ENCODE data around the gene GEMIN4.
"Not testable (repeated sequence)": the region's sequence is repeated elsewhere in the genome, so short reads cannot be mapped to it uniquely, and the experiment has no call there.

GEMIN4 gene

GRCh38 chr17:752002-752619 is at the start of gene GEMIN4:
Gene GEMIN4, minus strand, starts transcription at chr17:752264. Its CDS starts 122 bp downstream, at chr17:752142.
- DNase-seq (ENCODE audit: low spot score), result peak; percentile 90

GRCh38 chr17:801660-802059 is 49.6 kb upstream of the GEMIN4 start:
- no peak for DNase-seq (ENCODE audit: low spot score)

GRCh38 chr17:800446-801242 is 48.6 kb upstream of the GEMIN4 start:
- DNase-seq (ENCODE audit: low spot score), result no peak

GRCh38 chr17:799261-799660 is 47.2 kb upstream of the GEMIN4 start:
- DNase-seq (ENCODE audit: low spot score), result no peak

GRCh38 chr17:798246-798645 is 46.2 kb upstream of the GEMIN4 start:
- DNase-seq (ENCODE audit: low spot score), result no peak

- no peak for DNase-seq (ENCODE audit: low spot score)
Observed at GRCh38 chr17:797236-797840, 45.3 kb upstream of the GEMIN4 start.

GRCh38 chr17:796609-797008 is 44.5 kb upstream of the GEMIN4 start:
- no peak for DNase-seq (ENCODE audit: low spot score)

GRCh38 chr17:795721-796120 is 43.7 kb upstream of the GEMIN4 start:
- DNase-seq (ENCODE audit: low spot score), result no peak

GRCh38 chr17:795276-795675 is 43.2 kb upstream of the GEMIN4 start:
- DNase-seq (ENCODE audit: low spot score), result no peak

GRCh38 chr17:794876-795275 is 42.8 kb upstream of the GEMIN4 start:
- peak; percentile 30 for DNase-seq (ENCODE audit: low spot score)

- DNase-seq (ENCODE audit: low spot score), result no peak
Observed at GRCh38 chr17:792277-792676, 40.2 kb upstream of the GEMIN4 start.

- no peak for DNase-seq (ENCODE audit: low spot score)
Observed at GRCh38 chr17:791829-792228, 39.8 kb upstream of the GEMIN4 start.

GRCh38 chr17:790874-791247 is 38.8 kb upstream of the GEMIN4 start:
- DNase-seq (ENCODE audit: low spot score), result not testable (repeated sequence)

GRCh38 chr17:789931-790873 is 38.1 kb upstream of the GEMIN4 start:
- not testable (repeated sequence) for DNase-seq (ENCODE audit: low spot score)

- no peak for DNase-seq (ENCODE audit: low spot score)
Observed at GRCh38 chr17:789160-789840, 37.2 kb upstream of the GEMIN4 start.

GRCh38 chr17:788551-788950 is 36.5 kb upstream of the GEMIN4 start:
- DNase-seq (ENCODE audit: low spot score), result no peak

- DNase-seq (ENCODE audit: low spot score), result no peak
Observed at GRCh38 chr17:787641-788221, 35.7 kb upstream of the GEMIN4 start.

- DNase-seq (ENCODE audit: low spot score), result not testable (repeated sequence)
Observed at GRCh38 chr17:785901-786300, 33.8 kb upstream of the GEMIN4 start.

- DNase-seq (ENCODE audit: low spot score), result no peak
Observed at GRCh38 chr17:784143-784542, 32.1 kb upstream of the GEMIN4 start.

- peak; percentile 92 for DNase-seq (ENCODE audit: low spot score)
Observed at GRCh38 chr17:781805-782731, 30.0 kb upstream of the GEMIN4 start, which contains the start of the genes GLOD4 and MRM3. Gene GLOD4, minus strand, starts transcription at chr17:782280. Its CDS starts 25 bp downstream, at chr17:782255. Gene MRM3, plus strand, starts transcription at chr17:782353. Its CDS starts 26 bp downstream, at chr17:782379.
